ENCODE data around the gene ELOVL2.

DNA sequence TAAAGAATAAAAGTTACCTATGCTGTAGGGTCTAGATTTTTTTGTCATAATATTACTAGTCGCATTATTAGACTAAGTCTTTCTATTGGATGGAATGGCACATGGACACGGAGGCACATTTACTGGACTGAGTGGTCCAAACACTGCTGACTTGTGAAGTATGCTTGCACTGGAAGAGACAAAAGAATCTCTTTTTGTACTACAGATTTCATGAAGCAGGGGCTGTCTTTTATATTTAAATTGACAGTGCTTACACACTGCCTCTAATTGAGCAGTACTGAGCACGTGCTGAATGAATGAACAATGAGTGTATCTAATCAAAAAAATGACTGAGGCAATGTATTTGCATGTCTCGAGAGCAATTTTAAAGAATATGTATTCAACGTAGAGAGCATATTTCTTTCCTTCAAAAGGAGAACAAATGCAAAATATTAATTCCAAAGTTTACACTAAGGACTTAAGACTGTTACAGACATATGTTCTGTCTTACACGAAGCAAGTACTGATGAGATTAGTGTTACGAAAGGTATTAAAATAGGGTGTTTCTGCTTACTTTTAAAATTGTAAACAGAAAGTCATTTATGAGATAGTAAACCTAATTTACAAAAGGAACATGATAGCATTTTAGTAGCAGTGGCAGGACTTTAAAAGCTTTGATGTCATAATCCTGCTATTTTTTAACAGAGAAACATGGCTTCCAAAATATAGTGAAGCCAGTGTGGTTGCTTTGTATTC is 8.3 kb downstream of the ELOVL2 start:
- TF ChIP-seq, protein P1, sequence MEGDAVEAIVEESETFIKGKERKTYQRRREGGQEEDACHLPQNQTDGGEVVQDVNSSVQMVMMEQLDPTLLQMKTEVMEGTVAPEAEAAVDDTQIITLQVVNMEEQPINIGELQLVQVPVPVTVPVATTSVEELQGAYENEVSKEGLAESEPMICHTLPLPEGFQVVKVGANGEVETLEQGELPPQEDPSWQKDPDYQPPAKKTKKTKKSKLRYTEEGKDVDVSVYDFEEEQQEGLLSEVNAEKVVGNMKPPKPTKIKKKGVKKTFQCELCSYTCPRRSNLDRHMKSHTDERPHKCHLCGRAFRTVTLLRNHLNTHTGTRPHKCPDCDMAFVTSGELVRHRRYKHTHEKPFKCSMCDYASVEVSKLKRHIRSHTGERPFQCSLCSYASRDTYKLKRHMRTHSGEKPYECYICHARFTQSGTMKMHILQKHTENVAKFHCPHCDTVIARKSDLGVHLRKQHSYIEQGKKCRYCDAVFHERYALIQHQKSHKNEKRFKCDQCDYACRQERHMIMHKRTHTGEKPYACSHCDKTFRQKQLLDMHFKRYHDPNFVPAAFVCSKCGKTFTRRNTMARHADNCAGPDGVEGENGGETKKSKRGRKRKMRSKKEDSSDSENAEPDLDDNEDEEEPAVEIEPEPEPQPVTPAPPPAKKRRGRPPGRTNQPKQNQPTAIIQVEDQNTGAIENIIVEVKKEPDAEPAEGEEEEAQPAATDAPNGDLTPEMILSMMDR (conservative IDR thresholded peaks at IDR 0.05; ENCODE audit: low read depth, low read length) = no peak
- no peak for TF ChIP-seq EZH2 (IDR thresholded peaks at IDR 0.05; ENCODE audit: borderline replicate concordance, low read depth, low read length, poor library complexity, severe bottlenecking)
